Lower leg skin (tissue), 4 donors: ENCODE measurements around the gene RNH1. TPM values are rescaled to one million over a fixed set of nuclear protein-coding genes. Genes with fewer than 3 reads are reported as not detected.

ENCODE experiments used
- DNase-seq, 2 donors: peaks; one replicate each; pipeline ENCODE4 v3.0.0-alpha.2; 2019; ENCODE audit warnings: low spot score in 2 of 2
- H3K4me3 ChIP-seq: fragments of 200-600 bp; sonication (generic); 2 replicates; pipeline ENCODE4 v1.5.1; 2017; ENCODE audit warnings: mild to moderate bottlenecking, low read depth; ENCODE audit not compliant: poor library complexity, severe bottlenecking
- POLR2A ChIP-seq, 2 donors: fragments of 450-650 bp; IDR thresholded peaks; one replicate each; pipeline ENCODE4 v1.6.1; 2016 to 2017; ENCODE audit warnings: antibody characterized with exemption in 2 of 2, mild to moderate bottlenecking in 1 of 2, moderate library complexity in 1 of 2
- WGBS, 2 donors: methylation state at CpG; one replicate each; pipeline ENCODE4 v1.1.5; 2018; 5-methylcytosine and 5-hydroxymethylcytosine counted together
- intact Hi-C: fragments of 100-400 bp; cut with DNase I; formaldehyde crosslinking; loops from one replicate; pipeline ENCODE4 v1.15.0; 2023; ENCODE audit warnings: low total_unique reads
- total RNA-seq, 4 donors: library from RNA; depleted of rRNA; stranded (reverse); fragments of >200 nt; gene quantifications; one replicate each; pipeline ENCODE4 v1.1.0, GENCODE V29; 2016
- TF ChIP-seq, protein P1 (sequence below), 3 donors: fragments of 450-650 bp; IDR thresholded peaks; one replicate each; pipeline ENCODE4 v1.5.1; 2016; ENCODE audit warnings: antibody characterized with exemption in 3 of 3, mild to moderate bottlenecking in 3 of 3, moderate library complexity in 2 of 3

Gene RNH1
- total RNA-seq, 4 donors from 2014 or later, result 419 to 465 (median 446) TPM

DNA sequence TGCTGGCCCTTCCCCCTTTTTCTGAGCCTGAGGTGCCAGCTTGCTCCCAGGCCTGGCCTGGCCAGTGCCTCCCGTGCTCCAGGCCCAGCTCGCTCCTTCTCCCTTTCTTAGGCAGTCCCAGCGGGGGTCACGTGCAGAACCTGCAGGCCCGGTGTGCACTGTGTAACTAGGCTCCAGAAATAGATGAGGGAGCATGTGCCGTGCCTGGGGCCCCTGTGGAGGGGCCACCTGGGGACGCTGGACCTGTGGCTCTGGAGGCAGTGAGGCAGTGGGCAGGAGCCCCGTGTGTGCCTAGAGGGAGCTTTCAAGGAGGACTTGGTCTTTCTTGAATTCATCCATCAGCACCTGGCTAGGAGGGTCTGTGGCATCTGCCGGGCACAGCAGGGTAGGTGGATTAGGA is 45.4 kb downstream of the RNH1 start:
- intact Hi-C loops, result no loop called here
- 85 to 88% methylated on average over 8 to 9 of the region's 9 CpGs for WGBS, 2 donors
- TF ChIP-seq POLR2A (IDR thresholded peaks at IDR 0.05), result no peak
- TF ChIP-seq, protein P1, sequence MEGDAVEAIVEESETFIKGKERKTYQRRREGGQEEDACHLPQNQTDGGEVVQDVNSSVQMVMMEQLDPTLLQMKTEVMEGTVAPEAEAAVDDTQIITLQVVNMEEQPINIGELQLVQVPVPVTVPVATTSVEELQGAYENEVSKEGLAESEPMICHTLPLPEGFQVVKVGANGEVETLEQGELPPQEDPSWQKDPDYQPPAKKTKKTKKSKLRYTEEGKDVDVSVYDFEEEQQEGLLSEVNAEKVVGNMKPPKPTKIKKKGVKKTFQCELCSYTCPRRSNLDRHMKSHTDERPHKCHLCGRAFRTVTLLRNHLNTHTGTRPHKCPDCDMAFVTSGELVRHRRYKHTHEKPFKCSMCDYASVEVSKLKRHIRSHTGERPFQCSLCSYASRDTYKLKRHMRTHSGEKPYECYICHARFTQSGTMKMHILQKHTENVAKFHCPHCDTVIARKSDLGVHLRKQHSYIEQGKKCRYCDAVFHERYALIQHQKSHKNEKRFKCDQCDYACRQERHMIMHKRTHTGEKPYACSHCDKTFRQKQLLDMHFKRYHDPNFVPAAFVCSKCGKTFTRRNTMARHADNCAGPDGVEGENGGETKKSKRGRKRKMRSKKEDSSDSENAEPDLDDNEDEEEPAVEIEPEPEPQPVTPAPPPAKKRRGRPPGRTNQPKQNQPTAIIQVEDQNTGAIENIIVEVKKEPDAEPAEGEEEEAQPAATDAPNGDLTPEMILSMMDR (IDR thresholded peaks at IDR 0.05), result no peak
- no peak for DNase-seq
- H3K4me3 ChIP-seq, result no peak overlapping the region

- no peak overlapping the region for H3K4me3 ChIP-seq
- WGBS, 2 donors, result 60 to 85% methylated on average over 25 to 35 of the region's 41 CpGs
- intact Hi-C loops, result no loop called here
- no peak for DNase-seq
- TF ChIP-seq POLR2A (IDR thresholded peaks at IDR 0.05), result no peak
- TF ChIP-seq, protein P1 (IDR thresholded peaks at IDR 0.05), result no peak
Observed at GRCh38 chr11:460331-461199, 46.5 kb downstream of the RNH1 start.

GRCh38 chr11:459511-460220 is 47.4 kb downstream of the RNH1 start:
- H3K4me3 ChIP-seq, result no peak overlapping the region
- intact Hi-C loops, result no loop called here
- DNase-seq, result no peak
- WGBS, 2 donors, result 89 to 91% methylated on average over 24 of the region's 24 CpGs
- TF ChIP-seq, protein P1 (IDR thresholded peaks at IDR 0.05), result no peak

- intact Hi-C loops, result no loop called here
Observed at GRCh38 chr11:457111-457760, 49.8 kb downstream of the RNH1 start.

DNA sequence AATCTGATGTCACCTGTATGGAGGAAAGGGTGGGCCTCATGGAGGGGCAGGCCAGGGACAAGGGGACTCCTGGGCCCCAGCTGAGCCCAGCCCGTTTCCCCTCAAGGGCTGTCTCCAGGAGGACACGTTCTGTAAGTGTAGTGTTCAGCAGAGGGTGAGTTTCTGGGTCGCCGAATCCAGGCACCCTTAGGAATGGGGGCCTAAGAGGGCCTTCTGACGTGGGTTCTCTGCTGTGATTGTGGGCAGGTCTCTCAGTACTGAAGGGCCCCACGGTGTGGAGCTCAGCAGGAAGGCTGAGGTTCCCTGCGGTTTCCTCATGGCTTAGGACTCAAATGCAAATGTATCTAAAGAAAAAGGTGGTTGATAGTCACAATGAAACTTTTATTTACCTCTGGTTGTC is 50.5 kb downstream of the RNH1 start:
- WGBS, 2 donors, result 78 to 79% methylated on average over 7 of the region's 7 CpGs
- no peak for TF ChIP-seq POLR2A (IDR thresholded peaks at IDR 0.05)
- TF ChIP-seq, protein P1 (IDR thresholded peaks at IDR 0.05), result no peak
- no peak overlapping the region for H3K4me3 ChIP-seq
- intact Hi-C loops, result no loop called here
- DNase-seq, result no peak

More at GRCh38 chr11:457111-457760, 49.8 kb downstream of the RNH1 start:
- WGBS, 2 donors, result 70 to 73% methylated on average over 23 of the region's 23 CpGs
- no peak for DNase-seq
- no peak overlapping the region for H3K4me3 ChIP-seq
- TF ChIP-seq, protein P1 (IDR thresholded peaks at IDR 0.05), result no peak
- no peak for TF ChIP-seq POLR2A (IDR thresholded peaks at IDR 0.05)
